ENCODE data around the gene SLC66A3. TPM values are rescaled to one million over a fixed set of nuclear protein-coding genes. Genes with fewer than 3 reads are reported as not detected.

SLC66A3 gene
- total RNA-seq, 4 donors from 2014 or later = 2.2 to 67.3 (median 39.8) TPM

DNA sequence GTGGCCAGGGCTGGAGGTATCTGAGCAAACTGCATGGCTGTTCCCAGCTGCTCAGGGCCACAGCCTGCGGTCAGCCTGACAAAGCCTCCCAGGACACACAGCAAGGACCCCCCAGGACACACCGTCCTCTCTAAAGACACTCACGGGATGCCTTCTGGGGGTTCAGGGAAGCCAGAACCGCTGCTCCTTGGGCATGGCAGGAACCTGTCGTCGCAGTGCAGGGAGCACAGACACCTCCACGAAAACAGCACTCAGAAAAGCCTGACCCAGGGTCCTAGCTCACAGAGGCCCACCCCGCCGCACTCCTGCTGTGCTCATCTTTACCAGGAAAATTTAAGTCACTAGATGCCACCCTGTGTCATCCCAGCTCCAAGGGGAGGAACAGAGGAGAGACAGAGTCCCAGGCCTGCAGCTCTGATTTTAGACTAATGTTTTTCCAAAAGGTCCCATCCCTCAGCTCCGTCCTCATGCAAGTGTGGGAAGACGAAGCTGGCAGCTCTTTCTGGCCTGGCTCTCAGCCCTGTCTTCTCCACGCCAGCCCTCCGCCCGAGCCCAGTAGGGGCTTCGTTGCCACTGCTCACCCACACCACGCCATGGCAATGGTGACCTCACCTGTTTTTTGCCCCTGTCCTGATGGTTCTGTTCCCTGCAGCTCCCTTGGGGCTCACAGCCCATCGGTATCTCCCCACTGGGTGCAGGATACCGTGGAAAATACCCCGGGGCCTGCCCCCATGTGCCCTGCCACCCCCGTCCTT is 23.9 kb upstream of the SLC66A3 start:
- DNase-seq = no peak
- TF ChIP-seq POLR2A (IDR thresholded peaks at IDR 0.05) (no peak), EP300 (IDR thresholded peaks at IDR 0.05; ENCODE audit: low read depth) (no peak), POLR2AphosphoS5 (IDR thresholded peaks at IDR 0.05) (no peak)
- TF ChIP-seq, protein P1, sequence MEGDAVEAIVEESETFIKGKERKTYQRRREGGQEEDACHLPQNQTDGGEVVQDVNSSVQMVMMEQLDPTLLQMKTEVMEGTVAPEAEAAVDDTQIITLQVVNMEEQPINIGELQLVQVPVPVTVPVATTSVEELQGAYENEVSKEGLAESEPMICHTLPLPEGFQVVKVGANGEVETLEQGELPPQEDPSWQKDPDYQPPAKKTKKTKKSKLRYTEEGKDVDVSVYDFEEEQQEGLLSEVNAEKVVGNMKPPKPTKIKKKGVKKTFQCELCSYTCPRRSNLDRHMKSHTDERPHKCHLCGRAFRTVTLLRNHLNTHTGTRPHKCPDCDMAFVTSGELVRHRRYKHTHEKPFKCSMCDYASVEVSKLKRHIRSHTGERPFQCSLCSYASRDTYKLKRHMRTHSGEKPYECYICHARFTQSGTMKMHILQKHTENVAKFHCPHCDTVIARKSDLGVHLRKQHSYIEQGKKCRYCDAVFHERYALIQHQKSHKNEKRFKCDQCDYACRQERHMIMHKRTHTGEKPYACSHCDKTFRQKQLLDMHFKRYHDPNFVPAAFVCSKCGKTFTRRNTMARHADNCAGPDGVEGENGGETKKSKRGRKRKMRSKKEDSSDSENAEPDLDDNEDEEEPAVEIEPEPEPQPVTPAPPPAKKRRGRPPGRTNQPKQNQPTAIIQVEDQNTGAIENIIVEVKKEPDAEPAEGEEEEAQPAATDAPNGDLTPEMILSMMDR (IDR thresholded peaks at IDR 0.05) = no peak
- intact Hi-C loops (cut with DNase I; ENCODE audit: low total_unique reads) (no loop called here), in situ Hi-C loops (cut with MboI; ENCODE audit: low pct_ligation_motif_present in 1 of 4, low pct_unique_long_range_greater_than_20kb in 1 of 4, low sequenced_read_pairs in 3 of 4) (loop anchor here (25.0 kb wide), 3 partner anchors 281 to 456 kb away; no protein-coding TSS in a partner anchor)
- WGBS, 2 donors (ENCODE audit: low coverage in 1 of 2) = 89% methylated on average over 20 of the region's 20 CpGs; no CpG with 5 or more reads in 1 of the 2 donors
- Histone ChIP-seq H3K27me3 (peaks cover 4% of the 10 kb centered on the region), H3K9me3 (no peaks in the 10 kb centered on the region), H3K4me3 (no peak overlapping the region), H3K27ac (no peak overlapping the region), H3K36me3 (no peaks in the 10 kb centered on the region), H3K4me1 (peaks cover 16 to 32% (median 19%) of the 10 kb centered on the region in 4 donors)

DNA sequence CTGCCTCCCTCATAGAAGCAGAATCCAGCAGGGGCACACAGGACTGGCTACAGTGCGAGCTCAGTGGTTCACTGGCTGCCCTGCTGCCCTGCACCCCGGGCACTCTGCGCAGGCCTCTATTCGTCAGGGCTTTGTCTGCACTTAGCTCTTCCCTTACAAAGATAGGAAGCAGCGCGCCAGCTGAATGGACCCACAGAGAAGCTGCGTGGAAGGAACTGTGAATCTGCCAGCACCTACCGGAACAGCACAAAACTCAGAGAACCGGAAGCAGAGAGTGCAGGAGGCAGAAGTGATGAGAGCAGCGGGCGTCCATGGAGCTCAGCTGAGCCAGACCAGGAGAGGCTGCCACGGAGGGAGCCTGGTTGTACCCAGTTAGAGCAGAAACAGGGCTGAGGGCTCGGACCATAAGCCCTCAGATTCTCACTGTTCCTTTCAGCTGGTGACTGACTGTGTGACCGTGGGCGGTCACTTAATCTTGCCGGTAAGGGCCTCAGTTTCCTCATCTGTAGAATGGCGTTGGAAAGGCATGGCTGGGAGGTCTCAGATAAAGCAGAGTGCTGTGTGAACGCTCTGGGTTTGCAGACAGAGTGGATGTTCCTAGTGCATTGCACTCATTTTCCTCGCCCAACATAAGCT is 23.1 kb upstream of the SLC66A3 start:
- Histone ChIP-seq H3K9me3 (no peaks in the 10 kb centered on the region), H3K27ac (no peak overlapping the region), H3K4me1 (peaks cover 16 to 32% (median 19%) of the 10 kb centered on the region in 4 donors), H3K27me3 (peaks cover 7% of the 10 kb centered on the region), H3K4me3 (peak overlapping the region in 1 of 4 donors; percentile 55), H3K36me3 (no peaks in the 10 kb centered on the region)
- no peak for DNase-seq
- no peak for TF ChIP-seq POLR2A (IDR thresholded peaks at IDR 0.05)
- in situ Hi-C loops (cut with MboI; ENCODE audit: low pct_ligation_motif_present in 1 of 4, low pct_unique_long_range_greater_than_20kb in 1 of 4, low sequenced_read_pairs in 3 of 4) (loop anchor here (25.0 kb wide), 3 partner anchors 280 to 455 kb away; no protein-coding TSS in a partner anchor), intact Hi-C loops (cut with DNase I; ENCODE audit: low total_unique reads) (no loop called here)
- 73% methylated on average over 19 of the region's 19 CpGs; no CpG with 5 or more reads in 1 of the 2 donors for WGBS, 2 donors (ENCODE audit: low coverage in 1 of 2)

DNA sequence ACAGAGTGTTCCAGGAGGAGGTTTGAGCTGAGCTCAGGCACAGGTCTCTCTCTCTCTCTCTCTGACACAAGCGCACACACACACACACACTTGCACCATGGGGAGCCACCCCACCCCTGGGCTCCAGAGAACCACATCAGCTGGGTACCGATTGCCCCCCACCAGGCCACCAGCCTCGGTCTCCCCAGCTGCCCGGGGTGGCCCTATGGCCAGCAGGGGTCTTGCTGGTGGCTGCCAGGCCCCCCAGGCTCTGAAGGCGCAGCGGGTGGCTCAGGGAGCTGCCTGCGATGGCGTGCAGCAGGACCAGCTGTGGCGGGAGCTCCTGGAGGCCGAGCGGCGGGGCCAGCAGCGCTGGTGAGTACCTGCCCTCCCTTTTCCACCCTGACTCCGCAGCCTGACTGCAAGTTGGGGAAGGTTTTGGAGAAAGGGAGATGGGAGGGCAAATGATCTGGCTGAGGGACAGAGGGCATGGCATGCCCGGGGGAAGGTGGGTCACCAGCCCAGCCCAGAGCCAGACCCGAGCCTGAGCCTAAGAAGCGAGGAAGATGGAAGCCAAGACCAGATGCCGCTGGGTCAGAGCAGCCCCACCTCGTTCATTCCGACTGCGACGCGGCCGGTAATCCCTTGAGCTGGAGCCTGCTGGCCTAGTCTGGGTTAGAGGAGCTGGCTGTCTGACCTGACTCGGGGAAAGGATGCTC is 21.9 kb upstream of the SLC66A3 start:
- TF ChIP-seq, protein P1 (IDR thresholded peaks at IDR 0.05) = no peak
- TF ChIP-seq EP300 (IDR thresholded peaks at IDR 0.05; ENCODE audit: low read depth) = no peak
- TF ChIP-seq POLR2A (IDR thresholded peaks at IDR 0.05) = no peak
- no peak for TF ChIP-seq POLR2AphosphoS5 (IDR thresholded peaks at IDR 0.05)
- intact Hi-C loops (cut with DNase I; ENCODE audit: low total_unique reads) (no loop called here), in situ Hi-C loops (cut with MboI; ENCODE audit: low pct_ligation_motif_present in 1 of 4, low pct_unique_long_range_greater_than_20kb in 1 of 4, low sequenced_read_pairs in 3 of 4) (loop anchor here (25.0 kb wide), 3 partner anchors 279 to 454 kb away; no protein-coding TSS in a partner anchor)
- no peak for DNase-seq
- Histone ChIP-seq H3K9me3 (no peaks in the 10 kb centered on the region), H3K4me3 (peak overlapping the region; percentile 31 to 55 (median 41)), H3K4me1 (peaks cover 16 to 31% (median 19%) of the 10 kb centered on the region in 4 donors), H3K27me3 (peaks cover 7% of the 10 kb centered on the region), H3K27ac (peak overlapping the region in 2 of 4 donors; percentile 34 to 65), H3K36me3 (no peaks in the 10 kb centered on the region)
- 41% methylated on average over 25 of the region's 25 CpGs; no CpG with 5 or more reads in 1 of the 2 donors for WGBS, 2 donors (ENCODE audit: low coverage in 1 of 2)

DNA sequence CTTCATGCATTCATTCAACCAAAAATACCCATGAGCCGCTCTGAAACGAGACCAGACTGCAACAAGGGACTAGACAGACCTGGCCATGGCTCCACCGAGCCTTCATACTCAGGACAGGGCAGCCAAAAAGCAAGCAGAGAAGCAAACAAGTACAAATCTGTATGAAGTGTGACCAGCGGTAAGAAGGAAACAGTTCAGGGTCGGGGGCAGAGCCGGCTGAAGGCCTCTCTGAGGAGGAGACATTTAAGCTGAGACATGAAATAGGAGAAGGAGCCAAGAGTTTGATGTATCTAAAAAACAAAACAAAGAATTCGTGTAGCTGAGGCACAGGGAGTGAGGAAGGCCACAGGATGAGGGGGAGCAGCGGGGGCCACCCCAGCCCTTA is 21.3 kb upstream of the SLC66A3 start:
- H3K27me3 ChIP-seq = peaks cover 7% of the 10 kb centered on the region
- no peaks in the 10 kb centered on the region for H3K36me3 ChIP-seq
- H3K4me3 ChIP-seq = peak overlapping the region in 1 of 4 donors; percentile 55
- no peak for DNase-seq
- 40 to 69% methylated on average over 1 to 8 of the region's 8 CpGs for WGBS, 2 donors (ENCODE audit: low coverage in 1 of 2)
- intact Hi-C loops (cut with DNase I; ENCODE audit: low total_unique reads) (no loop called here), in situ Hi-C loops (cut with MboI; ENCODE audit: low pct_ligation_motif_present in 1 of 4, low pct_unique_long_range_greater_than_20kb in 1 of 4, low sequenced_read_pairs in 3 of 4) (loop anchor here (25.0 kb wide), 3 partner anchors 278 to 453 kb away; no protein-coding TSS in a partner anchor)
- H3K27ac ChIP-seq = no peak overlapping the region
- TF ChIP-seq, protein P1 (IDR thresholded peaks at IDR 0.05) = no peak
- no peak for TF ChIP-seq POLR2A (IDR thresholded peaks at IDR 0.05)
- TF ChIP-seq POLR2AphosphoS5 (IDR thresholded peaks at IDR 0.05) = no peak
- no peak for TF ChIP-seq EP300 (IDR thresholded peaks at IDR 0.05; ENCODE audit: low read depth)
- H3K9me3 ChIP-seq = no peaks in the 10 kb centered on the region
- H3K4me1 ChIP-seq = peaks cover 16 to 30% (median 19%) of the 10 kb centered on the region in 4 donors

Measured in transverse colon (tissue), 4 donors.